T1000 (cell line): ENCODE measurements around the gene UBXN10.

Experiments
- DNase-seq: peaks from one replicate; lab custom pipeline; 2025; ENCODE audit warnings: mixed read lengths; lab: John Stamatoyannopoulos, UW

UBXN10 gene

DNA sequence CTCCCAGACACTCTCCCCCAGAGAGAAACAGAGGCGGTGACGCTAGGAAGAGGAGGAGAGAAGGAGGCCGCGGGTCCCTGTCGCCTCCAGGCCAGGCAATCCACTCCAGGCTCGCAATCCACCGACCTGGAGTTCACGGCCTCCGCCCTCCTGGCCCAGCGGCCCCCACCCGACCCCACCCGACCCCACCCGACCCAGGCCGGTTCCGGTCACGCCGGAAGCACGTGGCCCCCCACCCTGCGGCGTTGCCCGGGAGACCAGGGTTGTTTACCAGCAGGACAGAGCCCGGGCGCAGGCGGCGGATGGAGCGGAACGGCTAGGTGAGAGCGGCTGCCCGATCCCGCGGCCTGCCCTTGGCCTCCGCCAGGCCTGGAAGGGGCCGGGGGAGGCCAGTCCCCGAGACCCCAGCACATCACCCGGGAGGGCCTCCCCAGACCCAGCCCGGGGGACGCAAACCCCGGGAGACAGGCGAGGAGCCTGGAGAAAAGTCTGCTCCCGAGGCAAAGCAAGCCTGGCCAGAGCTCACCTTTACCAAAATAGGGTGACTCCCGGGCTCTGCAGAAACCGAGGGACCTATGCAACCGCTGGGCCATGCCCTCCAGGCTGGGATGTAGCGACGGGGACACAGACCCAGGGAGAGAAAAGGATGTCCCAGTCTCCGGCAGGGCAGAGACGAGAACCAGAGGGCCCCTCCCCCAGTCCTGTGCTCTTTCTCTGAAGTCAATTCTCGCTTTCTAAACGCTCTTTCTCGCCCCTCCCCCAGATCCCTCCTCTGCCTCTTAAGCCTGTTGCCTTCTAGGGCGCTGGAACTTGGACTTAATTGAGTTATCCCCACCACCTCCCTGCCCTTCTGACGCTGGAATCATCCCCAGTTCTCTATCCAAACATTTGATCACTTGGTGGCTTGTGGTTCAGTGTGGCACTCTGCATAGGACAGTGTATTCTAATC, at the start of gene UBXN10, which contains the start of gene PLA2G2C:
TSS of gene UBXN10 (plus strand) at position 263 of the 949 bp plus-strand sequence. CDS start 4,466 bp downstream, outside the sequence.
TSS of gene PLA2G2C (minus strand) at position 685 of the 949 bp plus-strand sequence. CDS start 9,155 bp downstream, outside the sequence.
- no peak for DNase-seq

DNA sequence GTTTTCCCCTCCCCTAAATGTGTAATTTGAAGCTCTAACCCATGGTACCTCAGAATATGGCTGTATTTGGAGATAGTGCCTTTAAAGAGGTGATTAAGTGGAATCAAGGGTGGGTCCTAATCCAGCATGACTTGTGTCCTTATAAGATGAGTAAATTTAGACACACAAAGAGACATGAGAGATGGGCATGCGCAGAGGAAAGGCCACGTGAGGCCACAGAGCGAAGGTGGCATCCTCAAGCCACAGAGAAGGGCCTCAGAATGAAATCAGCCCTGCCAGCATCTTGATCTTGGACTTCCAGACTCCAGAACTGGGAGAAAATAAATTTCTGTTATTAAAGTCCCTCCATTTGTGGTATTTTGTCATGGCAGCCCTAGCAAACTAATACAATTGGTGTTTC, 49.6 kb upstream of the UBXN10 start:
- no peak for DNase-seq

GRCh38 chr1:20137055-20137454, 48.8 kb upstream of the UBXN10 start:
- no peak for DNase-seq

GRCh38 chr1:20137604-20138003, 48.3 kb upstream of the UBXN10 start:
- DNase-seq = no peak

GRCh38 chr1:20138346-20138745, 47.5 kb upstream of the UBXN10 start:
- no peak for DNase-seq

- no peak for DNase-seq
These were observed 46.8 kb upstream of the UBXN10 start, which contains the start of gene PLA2G2F for GRCh38 chr1:20138961-20139550. TSS of gene PLA2G2F (plus strand) at chr1:20139323. CDS start at chr1:20139428, 105 bp downstream.

GRCh38 chr1:20139776-20140612, 45.9 kb upstream of the UBXN10 start:
- DNase-seq = no peak

GRCh38 chr1:20141001-20141400, 44.9 kb upstream of the UBXN10 start:
- DNase-seq = no peak

GRCh38 chr1:20141466-20141865, 44.4 kb upstream of the UBXN10 start:
- no peak for DNase-seq

DNA sequence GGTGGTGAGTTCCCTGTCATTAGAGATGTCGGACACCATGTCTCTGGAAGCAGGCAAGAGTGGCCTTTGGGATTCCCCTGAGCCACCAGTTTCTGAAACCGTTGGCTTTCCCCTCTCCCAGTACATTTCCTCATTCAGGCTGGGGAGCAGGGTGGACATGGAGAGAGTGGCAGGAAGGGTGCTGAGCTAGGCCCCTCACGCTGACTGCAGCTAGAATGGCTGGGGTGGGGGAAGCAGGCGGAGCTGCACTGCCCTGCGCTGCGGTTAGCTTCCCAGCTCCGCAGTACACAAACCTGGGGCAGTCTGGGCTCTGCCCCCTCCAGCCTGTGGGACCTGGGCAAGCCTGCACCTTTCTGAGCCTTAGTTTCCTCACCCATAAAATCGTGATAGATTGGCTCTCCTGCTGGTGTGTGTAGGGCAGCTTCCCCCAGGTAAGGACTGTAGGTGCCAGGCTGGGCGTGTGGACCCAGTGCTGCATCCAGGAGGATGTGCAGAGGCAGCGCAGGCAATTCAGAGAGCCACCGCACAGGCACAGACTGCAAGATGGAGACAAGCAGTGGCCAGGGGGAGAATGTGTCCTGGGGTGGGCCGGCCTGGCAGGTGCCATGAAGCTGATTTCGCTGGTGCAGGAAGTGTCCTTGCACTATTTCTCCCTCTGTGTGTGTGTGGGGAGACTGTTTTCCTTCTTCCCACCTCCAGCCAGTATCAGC, 43.7 kb upstream of the UBXN10 start:
- DNase-seq = no peak

GRCh38 chr1:20143318-20143717, 42.6 kb upstream of the UBXN10 start:
- DNase-seq = no peak

DNA sequence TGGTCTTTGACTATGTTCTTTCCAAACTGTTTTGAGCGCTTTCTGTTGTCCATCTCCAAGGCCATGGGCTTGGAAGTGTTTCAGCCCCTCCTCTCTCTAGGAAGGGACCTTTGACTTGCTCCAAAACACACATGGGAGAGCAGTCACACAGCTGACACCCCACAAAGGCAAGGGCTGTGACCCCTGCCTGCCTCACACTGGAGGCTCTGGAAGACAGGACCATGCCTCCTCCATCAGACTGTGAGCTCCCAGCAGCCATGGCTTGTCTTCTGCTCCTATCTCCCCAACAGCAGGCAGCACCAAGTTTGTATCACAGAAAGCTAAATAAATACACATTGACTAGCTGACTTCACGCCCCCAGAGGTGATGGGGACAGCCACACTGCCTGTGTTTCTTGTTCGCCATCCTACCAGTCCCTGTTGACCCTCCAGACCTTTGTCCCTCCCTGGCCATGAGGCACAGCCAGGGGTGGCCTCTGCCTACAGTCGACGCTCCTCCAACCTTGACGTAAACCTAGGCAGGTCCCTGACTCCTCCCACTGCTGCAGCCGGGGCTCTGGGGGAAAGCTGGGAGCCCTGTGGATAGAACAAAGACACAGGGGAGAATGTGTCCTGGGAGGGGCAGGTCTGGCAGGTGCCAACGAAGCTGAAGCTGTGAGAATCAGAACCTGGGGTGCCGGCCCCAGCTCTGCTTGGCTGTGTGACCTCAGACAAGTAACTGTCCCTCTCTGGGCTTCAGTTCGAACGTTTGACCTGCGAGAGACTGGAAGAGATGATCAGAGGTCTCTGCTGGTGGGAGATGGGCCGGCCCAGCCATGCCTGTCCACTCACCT, 41.9 kb upstream of the UBXN10 start:
- no peak for DNase-seq

DNA sequence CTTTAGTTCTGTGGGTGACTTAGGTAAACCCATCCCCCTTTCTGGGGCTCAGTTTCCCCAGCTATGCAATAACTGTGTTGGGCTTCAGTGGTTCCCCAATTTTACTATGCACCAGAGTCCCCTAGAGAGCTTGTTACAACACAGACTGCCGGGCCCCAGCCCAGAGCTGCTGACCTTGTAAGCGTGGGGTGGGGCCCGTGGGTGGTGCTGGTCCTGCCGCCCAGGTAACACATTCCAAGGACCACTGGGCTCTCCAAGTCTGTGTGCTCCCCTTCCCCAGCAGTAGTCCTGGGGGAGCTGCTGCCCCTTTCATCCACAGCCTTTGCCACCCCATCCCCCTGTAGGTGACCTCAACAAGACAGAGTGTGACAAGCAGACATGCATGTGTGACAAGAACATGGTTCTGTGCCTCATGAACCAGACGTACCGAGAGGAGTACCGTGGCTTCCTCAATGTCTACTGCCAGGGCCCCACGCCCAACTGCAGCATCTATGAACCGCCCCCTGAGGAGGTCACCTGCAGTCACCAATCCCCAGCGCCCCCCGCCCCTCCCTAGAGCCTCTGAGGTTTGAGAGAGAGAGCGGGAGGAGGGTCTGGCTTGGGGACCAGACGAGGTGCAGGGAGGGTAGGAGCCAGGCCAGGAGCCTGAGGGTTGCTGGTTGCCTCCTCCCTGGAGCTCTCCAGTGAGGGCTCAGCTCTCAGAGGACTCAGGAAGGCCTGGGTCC, 37.9 kb upstream of the UBXN10 start:
- no peak for DNase-seq

- DNase-seq = no peak
These were observed 37.1 kb upstream of the UBXN10 start for GRCh38 chr1:20148571-20149500.

GRCh38 chr1:20149601-20150325, 36.1 kb upstream of the UBXN10 start:
- DNase-seq = no peak

GRCh38 chr1:20150326-20150705, 35.6 kb upstream of the UBXN10 start:
- no peak for DNase-seq

DNA sequence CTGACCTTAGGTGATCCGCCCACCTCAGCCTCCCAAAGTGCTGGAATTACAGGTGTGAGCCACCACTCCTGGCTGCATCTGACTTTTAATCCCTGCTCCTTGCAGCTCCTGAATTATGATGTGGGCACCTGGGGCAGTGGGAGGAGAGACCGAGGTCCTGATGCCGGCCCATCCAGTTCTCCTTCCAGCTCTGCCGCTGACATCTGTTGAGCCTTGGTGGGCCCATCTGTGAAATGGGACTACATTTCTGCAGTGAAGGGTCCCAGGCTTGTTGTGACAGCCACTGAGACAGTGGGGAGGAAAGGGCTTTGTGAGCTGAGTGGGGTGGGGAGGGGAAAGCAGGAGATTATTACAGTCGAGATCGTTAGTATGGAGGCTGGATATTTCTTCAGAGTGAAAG, 34.9 kb upstream of the UBXN10 start:
- DNase-seq = no peak
